Measurements from ENCODE around the gene CCDC17.

CCDC17 gene

GRCh38 chr1:45623972-45624371 lies at the start of gene CCDC17:
Gene CCDC17, minus strand, starts transcription at chr1:45624054. Its CDS starts 145 bp downstream, at chr1:45623909.
- no peak for DNase-seq (ENCODE audit: low spot score)

DNA sequence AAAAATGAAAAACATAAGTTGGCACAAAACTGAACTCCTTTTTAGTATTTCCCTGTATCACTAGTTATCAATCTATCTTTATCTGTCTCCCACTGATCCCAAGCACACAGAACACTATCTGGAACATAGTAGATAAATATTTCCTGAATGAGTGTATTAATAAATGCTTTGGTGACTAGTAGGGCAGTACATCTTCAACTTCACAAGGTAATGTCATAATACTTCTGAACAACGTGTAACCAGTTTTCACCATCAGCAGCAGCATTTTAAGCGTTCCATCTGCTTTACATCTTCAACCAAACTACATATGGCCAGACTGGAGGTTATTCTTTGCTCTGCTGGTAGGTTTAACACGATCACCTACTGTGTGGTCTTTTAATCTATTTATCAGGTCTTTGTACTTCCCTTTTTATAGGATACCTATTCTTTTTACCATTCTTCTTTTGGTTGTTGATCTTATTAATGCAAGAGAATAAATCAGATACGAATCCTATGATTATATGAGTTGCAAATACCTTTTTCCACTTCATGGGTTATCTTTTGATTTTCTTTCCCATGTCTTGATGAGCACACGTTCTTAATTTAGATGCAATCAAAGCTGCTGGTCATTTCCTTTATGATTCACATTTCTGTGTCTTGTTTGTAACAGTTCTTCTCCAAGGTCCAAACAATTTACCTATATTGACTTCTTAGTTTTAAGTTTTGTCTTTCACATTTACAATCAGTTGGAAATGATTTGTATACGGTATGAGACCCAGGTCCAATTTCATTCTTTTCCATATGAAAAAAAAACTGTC lies 46.2 kb upstream of the CCDC17 start:
- DNase-seq (ENCODE audit: low spot score), result no peak

DNA sequence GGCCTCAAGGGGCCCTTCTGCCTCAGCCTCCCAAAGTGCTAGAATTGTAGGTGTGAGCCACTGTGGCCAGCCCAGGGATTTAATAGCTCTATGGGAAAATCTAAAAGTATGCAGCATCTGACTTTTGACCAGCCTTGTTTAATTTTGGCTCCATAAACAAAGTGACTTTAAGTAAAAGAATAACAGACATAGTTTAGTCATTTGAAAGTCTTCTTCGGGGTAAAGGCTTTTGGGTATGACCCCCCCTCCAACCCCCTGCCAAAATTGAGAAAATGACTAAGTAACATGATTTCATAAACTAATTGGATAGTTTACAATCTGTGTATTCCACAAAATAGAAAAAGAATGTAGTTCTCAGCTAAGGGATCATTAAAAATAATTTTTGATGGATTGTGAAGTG lies 45.5 kb upstream of the CCDC17 start:
- no peak for DNase-seq (ENCODE audit: low spot score)

DNA sequence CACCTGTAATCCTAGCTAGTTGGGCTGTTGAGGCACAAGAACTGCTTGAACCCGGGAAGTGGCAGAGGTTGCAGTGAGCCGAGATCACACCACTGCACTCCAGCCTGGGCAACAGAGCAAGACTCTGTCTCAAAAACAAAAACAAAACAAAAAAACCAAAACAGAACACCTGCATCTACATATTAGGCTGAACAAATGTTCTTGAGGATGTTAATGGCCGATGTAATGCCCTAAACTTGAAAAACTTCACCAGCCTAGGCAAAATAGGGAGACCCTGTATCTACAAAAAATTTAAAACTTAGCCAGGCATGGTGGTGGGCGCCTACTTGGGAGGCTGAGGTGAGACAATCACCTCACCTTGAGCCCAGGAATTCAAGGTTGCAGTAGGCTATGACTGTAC lies 44.7 kb upstream of the CCDC17 start:
- no peak for DNase-seq (ENCODE audit: low spot score)

DNA sequence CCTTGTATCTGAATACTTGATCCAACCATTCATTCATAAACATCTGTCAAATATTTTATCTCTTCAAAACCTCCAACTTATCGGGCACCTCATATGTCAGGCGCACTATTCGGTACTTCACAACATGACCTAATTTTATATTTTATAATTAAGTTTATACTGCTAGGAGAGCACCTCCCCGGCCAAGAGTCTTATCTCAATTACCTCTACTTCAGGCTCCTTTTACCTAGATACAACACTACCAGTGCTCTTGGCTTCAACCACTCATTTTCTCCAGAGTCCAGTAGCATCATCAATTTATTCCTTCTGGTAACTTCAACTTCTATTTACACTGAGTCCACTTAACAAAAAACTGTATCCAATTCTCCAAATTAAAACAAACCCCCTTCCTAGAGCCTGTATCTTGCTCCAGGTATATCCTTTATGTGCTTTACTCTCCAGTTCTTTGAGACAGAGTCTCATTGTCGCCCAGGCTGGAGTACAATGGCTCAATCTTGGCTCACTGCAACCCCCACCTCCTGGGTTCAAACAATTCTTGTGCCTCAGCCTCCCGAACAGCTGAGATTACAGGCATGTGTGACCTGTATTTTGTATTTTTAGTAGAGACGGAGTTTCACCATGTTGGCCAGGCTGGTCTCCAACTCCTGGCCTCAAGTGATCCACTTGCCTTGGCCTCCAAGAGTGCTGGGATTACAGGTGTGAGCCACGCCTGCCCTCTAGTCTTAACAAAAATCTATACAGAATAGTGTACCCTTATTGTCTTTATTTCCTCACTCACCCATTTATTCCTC lies 43.7 kb upstream of the CCDC17 start:
- no peak for DNase-seq (ENCODE audit: low spot score)

DNA sequence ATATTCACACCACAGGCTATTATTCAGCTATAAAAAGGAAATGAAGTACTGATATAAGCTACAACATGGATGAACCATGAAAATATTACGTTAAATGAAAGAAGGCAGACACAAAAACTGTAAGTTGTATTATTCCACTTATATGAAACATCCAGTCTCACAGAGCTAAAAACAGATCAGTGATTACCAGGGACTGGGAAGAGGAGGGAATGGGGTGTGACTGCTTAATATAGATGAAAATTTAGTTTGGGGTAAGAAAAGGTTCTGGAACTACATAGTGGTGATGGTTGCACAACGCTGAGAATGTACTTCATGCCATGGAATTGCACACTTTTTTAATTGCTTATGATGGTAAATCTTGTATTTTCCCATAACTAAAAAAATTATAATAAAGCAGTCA lies 43.0 kb upstream of the CCDC17 start:
- DNase-seq (ENCODE audit: low spot score), result no peak

DNA sequence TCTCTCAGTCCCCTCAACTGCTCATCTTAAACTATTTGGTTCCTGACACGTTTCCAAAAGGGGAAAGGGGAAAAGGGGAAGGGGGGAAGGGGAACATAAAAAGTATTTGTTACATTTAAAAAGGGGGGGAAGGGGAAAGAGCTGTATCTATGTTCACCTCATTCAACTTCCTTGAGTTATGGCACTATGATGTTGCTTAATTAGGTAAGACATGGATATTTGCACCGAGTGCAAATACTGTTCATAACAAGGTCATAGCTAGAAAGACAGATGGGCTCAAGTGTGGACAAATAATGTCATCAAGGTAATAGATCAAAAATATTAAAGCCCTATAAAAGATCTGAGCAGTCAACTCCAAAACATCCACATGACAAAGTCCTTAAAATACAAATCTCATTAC lies 36.5 kb upstream of the CCDC17 start:
- no peak for DNase-seq (ENCODE audit: low spot score)

- DNase-seq (ENCODE audit: low spot score), result no peak
Observed at GRCh38 chr1:45659222-45659621, 35.4 kb upstream of the CCDC17 start.

DNA sequence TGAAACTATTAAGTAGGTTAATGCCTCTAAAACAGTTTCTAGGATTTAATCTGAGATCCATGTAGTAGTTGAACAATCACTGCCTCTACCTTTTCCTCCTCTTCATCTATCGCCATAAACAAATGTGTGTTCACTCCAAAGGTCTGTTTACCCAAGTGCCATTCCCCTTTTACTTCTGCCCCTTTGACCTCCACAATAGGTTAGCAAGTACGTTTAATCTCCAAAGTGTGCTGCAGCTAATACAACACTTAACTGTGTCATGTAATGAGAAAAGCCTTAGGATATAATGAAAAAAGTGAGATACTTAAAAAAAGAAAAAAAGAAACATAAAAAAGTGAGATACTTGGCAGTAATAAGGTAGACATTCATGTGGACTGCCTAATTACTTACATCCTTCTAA lies 34.3 kb upstream of the CCDC17 start:
- DNase-seq (ENCODE audit: low spot score), result no peak

GRCh38 chr1:45656573-45657226 lies 32.8 kb upstream of the CCDC17 start:
- DNase-seq (ENCODE audit: low spot score), result no peak

- DNase-seq (ENCODE audit: low spot score), result no peak
Observed at GRCh38 chr1:45654540-45655280, 30.9 kb upstream of the CCDC17 start.

- no peak for DNase-seq (ENCODE audit: low spot score)
Observed at GRCh38 chr1:45647248-45648021, 23.6 kb upstream of the CCDC17 start.

GRCh38 chr1:45644661-45645060 lies 20.8 kb upstream of the CCDC17 start:
- DNase-seq (ENCODE audit: low spot score), result no peak

GRCh38 chr1:45643978-45644377 lies 20.1 kb upstream of the CCDC17 start:
- DNase-seq (ENCODE audit: low spot score), result no peak

- no peak for DNase-seq (ENCODE audit: low spot score)
Observed at GRCh38 chr1:45643321-45643720, 19.5 kb upstream of the CCDC17 start.

GRCh38 chr1:45640293-45640692 lies 16.4 kb upstream of the CCDC17 start:
- no peak for DNase-seq (ENCODE audit: low spot score)

GRCh38 chr1:45635211-45635610 lies 11.4 kb upstream of the CCDC17 start:
- DNase-seq (ENCODE audit: low spot score), result no peak

GRCh38 chr1:45630429-45630828 lies 6.6 kb upstream of the CCDC17 start:
- DNase-seq (ENCODE audit: low spot score), result no peak

DNA sequence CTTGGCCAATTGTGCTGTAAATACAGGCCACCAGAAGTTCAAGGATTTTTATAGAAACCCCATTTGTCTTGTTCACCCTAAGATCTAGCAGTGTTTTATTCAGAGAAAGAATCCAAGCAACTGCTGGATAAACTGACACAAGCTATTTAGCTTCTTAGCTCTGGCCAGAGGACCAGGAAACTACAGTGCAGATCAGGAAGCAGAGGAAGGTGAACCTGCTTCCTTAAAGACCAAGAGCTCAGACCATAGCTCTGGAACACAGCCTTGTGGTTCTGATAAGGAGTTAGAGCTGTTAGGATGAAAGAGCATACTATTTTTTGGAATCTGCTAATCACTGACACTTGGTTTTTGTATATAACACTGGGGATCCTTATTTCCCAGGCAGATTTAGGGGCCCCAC lies 5.2 kb upstream of the CCDC17 start:
- no peak for DNase-seq (ENCODE audit: low spot score)

- DNase-seq (ENCODE audit: low spot score), result no peak
Observed at GRCh38 chr1:45622524-45623394, 1.1 kb downstream of the CCDC17 start.
